K562 (cell line): Measurements from ENCODE around the gene POLA1. TPM values are rescaled to one million over a fixed set of nuclear protein-coding genes. Genes with fewer than 3 reads are reported as not detected.

ENCODE experiments used
- CEBPG ChIP-seq, 3 experiments: fragments of 200-800 bp in 1 of 3; sonication (Bioruptor generic) in 1 of 3; sonication (generic) in 1 of 3; formaldehyde crosslinking in 1 of 3; IDR thresholded peaks in 2 of 3; conservative IDR thresholded peaks in 1 of 3; 2 replicates each; pipeline versions ENCODE4 v1.6.1 to v1.8.0; 2016 to 2022; ENCODE audit warnings: missing compliant biosample characterization in 2 of 3, missing genetic modification characterization in 2 of 3, mild to moderate bottlenecking in 1 of 3, missing genetic modification reagents in 1 of 3
- TCFL5 ChIP-seq: fragments of 250-450 bp; sonication (Bioruptor Pico); conservative IDR thresholded peaks from 2 replicates; pipeline ENCODE4 v1.6.1; 2021; ENCODE audit warnings: mild to moderate bottlenecking, moderate library complexity, matching md5 sums
- TFAP4 ChIP-seq: sonication (generic); formaldehyde crosslinking; IDR thresholded peaks from 2 replicates; pipeline ENCODE4 v1.8.0; 2022; ENCODE audit warnings: missing genetic modification reagents, mild to moderate bottlenecking, moderate library complexity, borderline replicate concordance
- ZBTB8A ChIP-seq: fragments of 450-650 bp; IDR thresholded peaks from 2 replicates; pipeline ENCODE4 v1.6.1; 2018; ENCODE audit warnings: mild to moderate bottlenecking, moderate library complexity; ENCODE audit not compliant: partially characterized antibody
- ZFP36 ChIP-seq: fragments of 150-350 bp; IDR thresholded peaks from 2 replicates; pipeline ENCODE4 v1.6.1; 2018; ENCODE audit warnings: low read length, low read depth; ENCODE audit not compliant: partially characterized antibody
- ZNF551 ChIP-seq: fragments of 250-450 bp; sonication (Bioruptor Pico); IDR thresholded peaks from 2 replicates; pipeline ENCODE4 v1.5.0; 2021; ENCODE audit warnings: mild to moderate bottlenecking, moderate library complexity
- ZNF77 ChIP-seq: fragments of 250-450 bp; sonication (Bioruptor Pico); IDR thresholded peaks from 2 replicates; pipeline ENCODE4 v1.5.0; 2020
- polyA plus RNA-seq, 8 experiments: library from polyadenylated mRNA; depleted of rRNA in 4 of 8; stranded (reverse) in 5 of 8; unstranded in 3 of 8; fragments of >200 nt; fragmentation: Nextera tagmentation in 2 of 8; fragmentation: Illumina TruSeq in 1 of 8; extraction: Ambion mirVana in 2 of 8; extraction: Trizol in 1 of 8; gene quantifications; 2 replicates each; pipeline versions ENCODE4 v1.2.1 to v1.2.3, GENCODE V29; 2011 to 2014; ENCODE audit warnings: inconsistent platforms in 1 of 8, missing spikeins in 1 of 8
- total RNA-seq, 7 experiments: library from RNA; depleted of rRNA in 6 of 7; stranded (reverse); fragments of >200 nt in 6 of 7; fragmentation: Illumina TruSeq in 2 of 7; extraction: Trizol in 2 of 7; gene quantifications; 2 replicates each; pipeline versions ENCODE4 v1.2.1 to v1.2.3, GENCODE V29; 2011 to 2021; ENCODE audit warnings: low replicate concordance in 1 of 7
- TF ChIP-seq, protein P1 (sequence below): fragments of 450-650 bp; IDR thresholded peaks from one replicate; pipeline ENCODE4 v1.6.1; 2018; ENCODE audit warnings: mild to moderate bottlenecking, moderate library complexity; ENCODE audit not compliant: partially characterized antibody
- TF ChIP-seq, protein P2 (sequence below), 3 experiments: IDR thresholded peaks in 2 of 3; conservative IDR thresholded peaks in 1 of 3; 2 replicates each; pipeline ENCODE4 v1.5.1; 2011 to 2012; ENCODE audit warnings: low read length in 3 of 3, mild to moderate bottlenecking in 3 of 3, control low read depth in 2 of 3, improper control_type of control experiment in 1 of 3, inconsistent platforms in 1 of 3, low read depth in 1 of 3, mixed read lengths in 1 of 3, moderate library complexity in 1 of 3; ENCODE audit not compliant: insufficient read depth in 2 of 3
- TF ChIP-seq, protein P3 (sequence below): fragments of 450-650 bp; IDR thresholded peaks from 2 replicates; pipeline ENCODE4 v1.6.1; 2016; ENCODE audit warnings: low read depth
- TF ChIP-seq, protein P4 (sequence below): IDR thresholded peaks from 2 replicates; pipeline ENCODE4 v1.6.1; 2011; ENCODE audit warnings: borderline replicate concordance, low read depth, mild to moderate bottlenecking, moderate library complexity, low read length; ENCODE audit not compliant: insufficient read depth, poor library complexity, severe bottlenecking

Gene POLA1
- total and polyA plus RNA-seq, 9 of the 15 experiments (the other 6 are each of a cell fraction or from before 2014, with no cell fraction given), result 8.6 to 48.4 (median 27.4) TPM

GRCh38 chrX:24862343-24862742, 168.6 kb downstream of the POLA1 start (continued):
- TF ChIP-seq ZFP36, result no peak
- TF ChIP-seq, protein P1, sequence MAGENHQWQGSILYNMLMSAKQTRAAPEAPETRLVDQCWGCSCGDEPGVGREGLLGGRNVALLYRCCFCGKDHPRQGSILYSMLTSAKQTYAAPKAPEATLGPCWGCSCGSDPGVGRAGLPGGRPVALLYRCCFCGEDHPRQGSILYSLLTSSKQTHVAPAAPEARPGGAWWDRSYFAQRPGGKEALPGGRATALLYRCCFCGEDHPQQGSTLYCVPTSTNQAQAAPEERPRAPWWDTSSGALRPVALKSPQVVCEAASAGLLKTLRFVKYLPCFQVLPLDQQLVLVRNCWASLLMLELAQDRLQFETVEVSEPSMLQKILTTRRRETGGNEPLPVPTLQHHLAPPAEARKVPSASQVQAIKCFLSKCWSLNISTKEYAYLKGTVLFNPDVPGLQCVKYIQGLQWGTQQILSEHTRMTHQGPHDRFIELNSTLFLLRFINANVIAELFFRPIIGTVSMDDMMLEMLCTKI, result no peak
- no peak for TF ChIP-seq ZBTB8A
- TF ChIP-seq ZNF551 (CRISPR knock-in tag), result no peak
- no peak for TF ChIP-seq TCFL5
- peak; percentile 55; the same call in 1 of the 2 replicates for TF ChIP-seq CEBPG (CRISPR knock-in tag; IDR thresholded peaks at IDR 0.05)
- peak; percentile 88 to 94 for TF ChIP-seq CEBPG (tag; conservative IDR thresholded peaks at IDR 0.05 in 1 of 2, IDR thresholded peaks at IDR 0.05 in 1 of 2)
- TF ChIP-seq, protein P2, sequence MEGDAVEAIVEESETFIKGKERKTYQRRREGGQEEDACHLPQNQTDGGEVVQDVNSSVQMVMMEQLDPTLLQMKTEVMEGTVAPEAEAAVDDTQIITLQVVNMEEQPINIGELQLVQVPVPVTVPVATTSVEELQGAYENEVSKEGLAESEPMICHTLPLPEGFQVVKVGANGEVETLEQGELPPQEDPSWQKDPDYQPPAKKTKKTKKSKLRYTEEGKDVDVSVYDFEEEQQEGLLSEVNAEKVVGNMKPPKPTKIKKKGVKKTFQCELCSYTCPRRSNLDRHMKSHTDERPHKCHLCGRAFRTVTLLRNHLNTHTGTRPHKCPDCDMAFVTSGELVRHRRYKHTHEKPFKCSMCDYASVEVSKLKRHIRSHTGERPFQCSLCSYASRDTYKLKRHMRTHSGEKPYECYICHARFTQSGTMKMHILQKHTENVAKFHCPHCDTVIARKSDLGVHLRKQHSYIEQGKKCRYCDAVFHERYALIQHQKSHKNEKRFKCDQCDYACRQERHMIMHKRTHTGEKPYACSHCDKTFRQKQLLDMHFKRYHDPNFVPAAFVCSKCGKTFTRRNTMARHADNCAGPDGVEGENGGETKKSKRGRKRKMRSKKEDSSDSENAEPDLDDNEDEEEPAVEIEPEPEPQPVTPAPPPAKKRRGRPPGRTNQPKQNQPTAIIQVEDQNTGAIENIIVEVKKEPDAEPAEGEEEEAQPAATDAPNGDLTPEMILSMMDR (IDR thresholded peaks at IDR 0.05 in 2 of 3, conservative IDR thresholded peaks at IDR 0.05 in 1 of 3; ENCODE audit: insufficient read depth in 2 of 3, low read depth in 1 of 3, low read length in 3 of 3), result no peak
- no peak for TF ChIP-seq ZNF77 (CRISPR knock-in tag)
- TF ChIP-seq, protein P3, sequence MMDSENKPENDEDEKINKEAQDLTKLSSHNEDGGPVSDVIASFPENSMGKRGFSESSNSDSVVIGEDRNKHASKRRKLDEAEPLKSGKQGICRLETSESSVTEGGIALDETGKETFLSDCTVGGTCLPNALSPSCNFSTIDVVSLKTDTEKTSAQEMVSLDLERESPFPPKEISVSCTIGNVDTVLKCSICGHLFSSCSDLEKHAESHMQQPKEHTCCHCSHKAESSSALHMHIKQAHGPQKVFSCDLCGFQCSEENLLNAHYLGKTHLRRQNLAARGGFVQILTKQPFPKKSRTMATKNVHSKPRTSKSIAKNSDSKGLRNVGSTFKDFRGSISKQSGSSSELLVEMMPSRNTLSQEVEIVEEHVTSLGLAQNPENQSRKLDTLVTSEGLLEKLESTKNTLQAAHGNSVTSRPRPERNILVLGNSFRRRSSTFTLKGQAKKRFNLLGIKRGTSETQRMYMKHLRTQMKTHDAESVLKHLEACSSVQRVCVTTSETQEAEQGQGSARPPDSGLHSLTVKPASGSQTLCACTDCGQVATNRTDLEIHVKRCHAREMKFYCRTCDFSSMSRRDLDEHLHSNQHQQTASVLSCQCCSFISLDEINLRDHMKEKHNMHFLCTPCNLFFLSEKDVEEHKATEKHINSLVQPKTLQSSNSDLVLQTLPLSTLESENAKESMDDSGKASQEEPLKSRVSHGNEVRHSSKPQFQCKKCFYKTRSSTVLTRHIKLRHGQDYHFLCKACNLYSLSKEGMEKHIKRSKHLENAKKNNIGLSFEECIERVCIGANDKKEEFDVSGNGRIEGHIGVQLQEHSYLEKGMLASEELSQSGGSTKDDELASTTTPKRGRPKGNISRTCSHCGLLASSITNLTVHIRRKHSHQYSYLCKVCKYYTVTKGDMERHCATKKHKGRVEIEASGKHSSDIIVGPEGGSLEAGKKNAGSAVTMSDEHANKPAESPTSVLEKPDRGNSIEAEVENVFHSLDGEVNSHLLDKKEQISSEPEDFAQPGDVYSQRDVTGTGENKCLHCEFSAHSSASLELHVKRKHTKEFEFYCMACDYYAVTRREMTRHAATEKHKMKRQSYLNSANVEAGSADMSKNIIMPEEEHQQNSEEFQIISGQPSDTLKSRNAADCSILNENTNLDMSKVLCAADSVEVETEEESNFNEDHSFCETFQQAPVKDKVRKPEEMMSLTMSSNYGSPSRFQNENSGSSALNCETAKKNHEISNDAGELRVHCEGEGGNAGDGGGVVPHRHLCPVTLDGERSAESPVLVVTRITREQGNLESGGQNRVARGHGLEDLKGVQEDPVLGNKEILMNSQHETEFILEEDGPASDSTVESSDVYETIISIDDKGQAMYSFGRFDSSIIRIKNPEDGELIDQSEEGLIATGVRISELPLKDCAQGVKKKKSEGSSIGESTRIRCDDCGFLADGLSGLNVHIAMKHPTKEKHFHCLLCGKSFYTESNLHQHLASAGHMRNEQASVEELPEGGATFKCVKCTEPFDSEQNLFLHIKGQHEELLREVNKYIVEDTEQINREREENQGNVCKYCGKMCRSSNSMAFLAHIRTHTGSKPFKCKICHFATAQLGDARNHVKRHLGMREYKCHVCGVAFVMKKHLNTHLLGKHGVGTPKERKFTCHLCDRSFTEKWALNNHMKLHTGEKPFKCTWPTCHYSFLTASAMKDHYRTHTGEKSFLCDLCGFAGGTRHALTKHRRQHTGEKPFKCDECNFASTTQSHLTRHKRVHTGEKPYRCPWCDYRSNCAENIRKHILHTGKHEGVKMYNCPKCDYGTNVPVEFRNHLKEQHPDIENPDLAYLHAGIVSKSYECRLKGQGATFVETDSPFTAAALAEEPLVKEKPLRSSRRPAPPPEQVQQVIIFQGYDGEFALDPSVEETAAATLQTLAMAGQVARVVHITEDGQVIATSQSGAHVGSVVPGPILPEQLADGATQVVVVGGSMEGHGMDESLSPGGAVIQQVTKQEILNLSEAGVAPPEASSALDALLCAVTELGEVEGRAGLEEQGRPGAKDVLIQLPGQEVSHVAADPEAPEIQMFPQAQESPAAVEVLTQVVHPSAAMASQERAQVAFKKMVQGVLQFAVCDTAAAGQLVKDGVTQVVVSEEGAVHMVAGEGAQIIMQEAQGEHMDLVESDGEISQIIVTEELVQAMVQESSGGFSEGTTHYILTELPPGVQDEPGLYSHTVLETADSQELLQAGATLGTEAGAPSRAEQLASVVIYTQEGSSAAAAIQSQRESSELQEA, result no peak
- TF ChIP-seq TFAP4, result no peak
- TF ChIP-seq, protein P4, sequence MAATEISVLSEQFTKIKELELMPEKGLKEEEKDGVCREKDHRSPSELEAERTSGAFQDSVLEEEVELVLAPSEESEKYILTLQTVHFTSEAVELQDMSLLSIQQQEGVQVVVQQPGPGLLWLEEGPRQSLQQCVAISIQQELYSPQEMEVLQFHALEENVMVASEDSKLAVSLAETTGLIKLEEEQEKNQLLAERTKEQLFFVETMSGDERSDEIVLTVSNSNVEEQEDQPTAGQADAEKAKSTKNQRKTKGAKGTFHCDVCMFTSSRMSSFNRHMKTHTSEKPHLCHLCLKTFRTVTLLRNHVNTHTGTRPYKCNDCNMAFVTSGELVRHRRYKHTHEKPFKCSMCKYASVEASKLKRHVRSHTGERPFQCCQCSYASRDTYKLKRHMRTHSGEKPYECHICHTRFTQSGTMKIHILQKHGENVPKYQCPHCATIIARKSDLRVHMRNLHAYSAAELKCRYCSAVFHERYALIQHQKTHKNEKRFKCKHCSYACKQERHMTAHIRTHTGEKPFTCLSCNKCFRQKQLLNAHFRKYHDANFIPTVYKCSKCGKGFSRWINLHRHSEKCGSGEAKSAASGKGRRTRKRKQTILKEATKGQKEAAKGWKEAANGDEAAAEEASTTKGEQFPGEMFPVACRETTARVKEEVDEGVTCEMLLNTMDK, result no peak
